PFSK-1 (cell line): ENCODE measurements around the gene CASP7.

Experiments
- FOXP2 ChIP-seq: optimal IDR thresholded peaks from 2 replicates; pipeline ENCODE3; 2011; ENCODE audit warnings: borderline replicate concordance, control low read depth, inconsistent platforms; ENCODE audit not compliant: insufficient read depth; ENCODE audit errors: extremely low read length, extremely low read depth
- POLR2AphosphoS5 ChIP-seq: IDR thresholded peaks from 2 replicates; pipeline ENCODE4 v1.6.1; 2012; ENCODE audit warnings: low read depth, mild to moderate bottlenecking, control low read depth, low read length, moderate library complexity
- REST ChIP-seq, 2 experiments: IDR thresholded peaks; 2 replicates each; pipeline versions ENCODE4 v1.6.1 to v1.8.0; 2011 to 2012; ENCODE audit warnings: low read depth in 2 of 2, low read length in 2 of 2, control low read depth in 1 of 2, inconsistent platforms in 1 of 2, mild to moderate bottlenecking in 1 of 2, moderate library complexity in 1 of 2; ENCODE audit not compliant: insufficient read depth in 1 of 2
- SIN3A ChIP-seq: IDR thresholded peaks from 2 replicates; pipeline ENCODE4 v1.6.1; 2012; ENCODE audit warnings: mild to moderate bottlenecking, low read length, moderate library complexity, borderline replicate concordance; ENCODE audit not compliant: insufficient read depth
- TAF1 ChIP-seq: IDR thresholded peaks from 2 replicates; pipeline ENCODE4 v1.6.1; 2012; ENCODE audit warnings: low read length, control low read depth, borderline replicate concordance; ENCODE audit not compliant: insufficient read depth

- TF ChIP-seq SIN3A (no peak), TAF1 (no peak), REST (IDR thresholded peaks at IDR 0.05; ENCODE audit: insufficient read depth in 1 of 2, low read depth in 2 of 2, low read length in 2 of 2) (no peak), POLR2AphosphoS5 (no peak), FOXP2 (no peak)
Measured at GRCh38 chr10:113754768-113755167, 75.1 kb downstream of the CASP7 start.
